ENCODE measurements around the gene TBXAS1.

The TBXAS1 gene

DNA sequence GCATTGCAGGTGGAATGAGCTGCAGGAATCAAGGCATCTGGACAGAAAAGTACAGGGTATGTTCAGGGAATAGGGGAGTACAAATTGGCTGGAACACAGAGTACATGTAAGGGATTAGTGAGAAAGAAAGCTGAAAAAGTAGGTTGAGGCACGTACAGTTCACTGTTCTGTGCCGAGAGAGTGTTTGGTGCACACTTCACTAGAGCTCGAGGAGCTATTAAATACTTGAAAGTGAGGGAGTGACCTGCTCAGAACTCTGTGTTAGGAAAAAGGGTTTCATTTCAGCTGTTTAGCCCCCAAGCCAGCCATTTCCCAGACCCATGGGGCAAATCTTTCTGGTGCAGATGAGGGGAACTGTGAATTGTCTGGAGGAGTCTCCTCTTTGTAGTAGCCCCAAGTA, 115.2 kb downstream of the TBXAS1 start:
- no peak overlapping the region for H4K91ac ChIP-seq (ENCODE audit: low read length)
- 93% methylated on average over 3 of the region's 3 CpGs for WGBS

DNA sequence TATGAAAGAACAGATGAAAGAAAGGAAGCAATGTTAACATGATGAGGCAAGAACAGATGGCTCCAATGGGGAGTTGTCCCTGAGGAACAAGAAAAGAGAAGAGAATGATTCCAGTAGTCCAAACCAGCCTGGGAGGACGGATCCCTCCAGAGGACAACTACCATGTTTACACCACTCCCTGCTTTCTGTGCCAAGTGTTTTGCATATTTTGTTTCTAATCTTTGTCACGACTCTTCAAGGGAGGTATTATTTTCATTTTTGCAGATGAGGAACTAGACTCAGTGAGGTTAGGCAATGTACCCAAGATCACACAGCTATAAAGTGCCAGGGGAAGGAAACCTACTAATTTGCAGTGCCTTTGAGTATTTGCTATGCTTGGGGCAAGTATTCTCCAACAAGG, 117.5 kb downstream of the TBXAS1 start:
- Histone ChIP-seq H4K91ac (ENCODE audit: low read length) (no peak overlapping the region), H2AK5ac (ENCODE audit: low read length, severe bottlenecking) (no peak overlapping the region)
- WGBS: 67% methylated on average over 2 of the region's 2 CpGs

More for the DNA sequence above, 115.2 kb downstream of the TBXAS1 start:
- no peak overlapping the region for H2BK120ac ChIP-seq (ENCODE audit: low read depth, low read length)
- H3K79me1 ChIP-seq (replicated peaks; ENCODE audit: low read length, poor library complexity, severe bottlenecking): no peaks in the 10 kb centered on the region
- no peak overlapping the region for H3K4me3 ChIP-seq (ENCODE audit: insufficient read depth in 1 of 2, low read depth in 1 of 2, low read length in 2 of 2)
- H3K4ac ChIP-seq (ENCODE audit: low read depth in 1 of 2, low read length in 2 of 2): no peak overlapping the region
- H3K4me1 ChIP-seq (ENCODE audit: control insufficient read depth, insufficient read depth, low read depth, low read length): no peaks in the 10 kb centered on the region
- no peak overlapping the region for H2BK12ac ChIP-seq (ENCODE audit: low read length in 2 of 2)
- no peaks in the 10 kb centered on the region for H3K36me3 ChIP-seq (ENCODE audit: control insufficient read depth in 1 of 2, insufficient read depth in 2 of 2, low read depth in 1 of 2, low read length in 2 of 2)
- H3K9ac ChIP-seq (ENCODE audit: low read length): no peak overlapping the region
- H3K14ac ChIP-seq (ENCODE audit: low read length in 2 of 2): no peak overlapping the region
- no peak overlapping the region for H2AK5ac ChIP-seq (ENCODE audit: low read length, severe bottlenecking)
- H2BK5ac ChIP-seq (ENCODE audit: low read depth, low read length, poor library complexity, severe bottlenecking): no peak overlapping the region
- H3K27ac ChIP-seq (ENCODE audit: low read length, poor library complexity, severe bottlenecking): no peak overlapping the region
- peaks cover 18% of the 10 kb centered on the region for H3K9me3 ChIP-seq (ENCODE audit: control insufficient read depth, low read length)
- no peak overlapping the region for H3K23ac ChIP-seq (ENCODE audit: low read length in 2 of 2)
- no peak overlapping the region for H2BK15ac ChIP-seq (ENCODE audit: low read depth, poor library complexity, severe bottlenecking)
- H3K18ac ChIP-seq (ENCODE audit: low read depth in 1 of 2, low read length in 2 of 2): no peak overlapping the region
- no peak overlapping the region for H3K4me2 ChIP-seq (ENCODE audit: low read length, poor library complexity, severe bottlenecking)
- no peak overlapping the region for H4K8ac ChIP-seq (ENCODE audit: low read length)
- no peak overlapping the region for H2AFZ ChIP-seq (ENCODE audit: low read depth, low read length)
- peaks cover 0 to 33% of the 10 kb centered on the region in 2 experiments for H3K27me3 ChIP-seq (ENCODE audit: control insufficient read depth in 1 of 2, insufficient read depth in 1 of 2, low read length in 2 of 2)
- DNase-seq: no peak

DNA sequence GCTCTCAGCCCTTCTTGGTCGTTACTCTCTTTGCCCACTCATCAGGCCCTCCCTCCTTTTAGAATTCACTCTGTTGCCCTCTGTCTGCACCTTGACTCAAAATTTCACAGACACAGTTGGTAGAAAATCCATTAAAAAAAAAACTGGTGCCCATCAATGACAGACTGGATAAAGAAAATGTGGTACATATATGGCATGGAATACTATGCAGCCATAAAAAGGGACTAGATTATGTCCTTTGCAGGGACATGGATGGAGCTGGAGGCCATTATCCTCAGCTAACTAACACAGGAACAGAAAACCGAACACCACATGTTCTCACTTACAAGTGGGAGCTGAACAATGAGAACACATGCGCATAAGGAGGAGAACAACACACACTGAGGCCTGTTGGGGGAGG, 118.0 kb downstream of the TBXAS1 start:
- Histone ChIP-seq H2AFZ (ENCODE audit: low read depth, low read length) (no peak overlapping the region), H3K18ac (ENCODE audit: low read depth in 1 of 2, low read length in 2 of 2) (no peak overlapping the region), H3K9me3 (ENCODE audit: control insufficient read depth, low read length) (peaks cover 18% of the 10 kb centered on the region), H2AK5ac (ENCODE audit: low read length, severe bottlenecking) (no peak overlapping the region), H3K4me1 (ENCODE audit: control insufficient read depth, insufficient read depth, low read depth, low read length) (peaks cover 1% of the 10 kb centered on the region), H3K9ac (ENCODE audit: low read length) (no peak overlapping the region), H3K36me3 (ENCODE audit: control insufficient read depth in 1 of 2, insufficient read depth in 2 of 2, low read depth in 1 of 2, low read length in 2 of 2) (no peaks in the 10 kb centered on the region), H3K4ac (ENCODE audit: low read depth in 1 of 2, low read length in 2 of 2) (no peak overlapping the region), H4K8ac (ENCODE audit: low read length) (no peak overlapping the region), H3K4me3 (ENCODE audit: insufficient read depth in 1 of 2, low read depth in 1 of 2, low read length in 2 of 2) (no peak overlapping the region), H3K23ac (ENCODE audit: low read length in 2 of 2) (no peak overlapping the region), H3K4me2 (ENCODE audit: low read length, poor library complexity, severe bottlenecking) (no peak overlapping the region), H2BK12ac (ENCODE audit: low read length in 2 of 2) (no peak overlapping the region), H3K14ac (ENCODE audit: low read length in 2 of 2) (no peak overlapping the region), H2BK120ac (ENCODE audit: low read depth, low read length) (no peak overlapping the region), H3K27me3 (ENCODE audit: control insufficient read depth in 1 of 2, insufficient read depth in 1 of 2, low read length in 2 of 2) (peaks cover 0 to 21% of the 10 kb centered on the region in 2 experiments), H4K91ac (ENCODE audit: low read length) (no peak overlapping the region), H2BK15ac (ENCODE audit: low read depth, poor library complexity, severe bottlenecking) (no peak overlapping the region), H3K79me1 (replicated peaks; ENCODE audit: low read length, poor library complexity, severe bottlenecking) (no peaks in the 10 kb centered on the region), H2BK5ac (ENCODE audit: low read depth, low read length, poor library complexity, severe bottlenecking) (no peak overlapping the region), H3K27ac (ENCODE audit: low read length, poor library complexity, severe bottlenecking) (no peak overlapping the region)
- no CpG with 5 or more reads among the region's 3 CpGs for WGBS
- no peak for DNase-seq

More for the DNA sequence above, 117.5 kb downstream of the TBXAS1 start:
- H4K8ac ChIP-seq (ENCODE audit: low read length): no peak overlapping the region
- peaks cover 18% of the 10 kb centered on the region for H3K9me3 ChIP-seq (ENCODE audit: control insufficient read depth, low read length)
- no peak overlapping the region for H3K14ac ChIP-seq (ENCODE audit: low read length in 2 of 2)
- H3K79me1 ChIP-seq (replicated peaks; ENCODE audit: low read length, poor library complexity, severe bottlenecking): no peaks in the 10 kb centered on the region
- H3K23ac ChIP-seq (ENCODE audit: low read length in 2 of 2): no peak overlapping the region
- no peak overlapping the region for H2BK120ac ChIP-seq (ENCODE audit: low read depth, low read length)
- H2AFZ ChIP-seq (ENCODE audit: low read depth, low read length): no peak overlapping the region
- H3K4me2 ChIP-seq (ENCODE audit: low read length, poor library complexity, severe bottlenecking): no peak overlapping the region
- H3K4me3 ChIP-seq (ENCODE audit: insufficient read depth in 1 of 2, low read depth in 1 of 2, low read length in 2 of 2): no peak overlapping the region
- H3K27ac ChIP-seq (ENCODE audit: low read length, poor library complexity, severe bottlenecking): no peak overlapping the region
- no peak overlapping the region for H3K4ac ChIP-seq (ENCODE audit: low read depth in 1 of 2, low read length in 2 of 2)
- no peak overlapping the region for H3K18ac ChIP-seq (ENCODE audit: low read depth in 1 of 2, low read length in 2 of 2)
- H3K9ac ChIP-seq (ENCODE audit: low read length): no peak overlapping the region
- no peak overlapping the region for H2BK12ac ChIP-seq (ENCODE audit: low read length in 2 of 2)
- DNase-seq: no peak
- H3K27me3 ChIP-seq (ENCODE audit: control insufficient read depth in 1 of 2, insufficient read depth in 1 of 2, low read length in 2 of 2): peaks cover 0 to 21% of the 10 kb centered on the region in 2 experiments
- peaks cover 1% of the 10 kb centered on the region for H3K4me1 ChIP-seq (ENCODE audit: control insufficient read depth, insufficient read depth, low read depth, low read length)
- H2BK5ac ChIP-seq (ENCODE audit: low read depth, low read length, poor library complexity, severe bottlenecking): no peak overlapping the region
- H2BK15ac ChIP-seq (ENCODE audit: low read depth, poor library complexity, severe bottlenecking): no peak overlapping the region
- no peaks in the 10 kb centered on the region for H3K36me3 ChIP-seq (ENCODE audit: control insufficient read depth in 1 of 2, insufficient read depth in 2 of 2, low read depth in 1 of 2, low read length in 2 of 2)

DNA sequence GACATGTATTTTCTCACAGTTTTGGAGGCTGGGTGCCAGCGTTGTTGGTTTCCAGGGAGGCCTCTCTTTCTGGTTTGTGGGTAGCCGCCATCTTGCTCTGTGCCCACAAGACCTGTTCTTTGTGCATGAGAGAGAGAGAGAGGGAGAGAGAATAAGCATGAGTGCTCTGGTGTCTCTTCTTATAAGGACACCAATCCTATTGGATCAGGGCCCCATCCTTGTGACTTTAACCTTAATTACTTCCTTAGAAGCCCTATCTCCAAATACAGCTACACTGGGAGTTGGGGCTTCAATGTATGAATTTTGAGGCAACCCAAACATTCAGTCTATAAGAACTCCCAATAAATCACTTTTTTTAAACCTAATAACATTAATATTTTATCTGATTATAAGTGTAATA, 119.1 kb downstream of the TBXAS1 start:
- no peak overlapping the region for H2AK5ac ChIP-seq (ENCODE audit: low read length, severe bottlenecking)
- H3K9me3 ChIP-seq (ENCODE audit: control insufficient read depth, low read length): peaks cover 18% of the 10 kb centered on the region
- H2BK15ac ChIP-seq (ENCODE audit: low read depth, poor library complexity, severe bottlenecking): no peak overlapping the region
- H3K36me3 ChIP-seq (ENCODE audit: control insufficient read depth in 1 of 2, insufficient read depth in 2 of 2, low read depth in 1 of 2, low read length in 2 of 2): no peaks in the 10 kb centered on the region
- H3K4me3 ChIP-seq (ENCODE audit: insufficient read depth in 1 of 2, low read depth in 1 of 2, low read length in 2 of 2): no peak overlapping the region
- H2BK12ac ChIP-seq (ENCODE audit: low read length in 2 of 2): no peak overlapping the region
- H3K18ac ChIP-seq (ENCODE audit: low read depth in 1 of 2, low read length in 2 of 2): no peak overlapping the region
- H3K27me3 ChIP-seq (ENCODE audit: control insufficient read depth in 1 of 2, insufficient read depth in 1 of 2, low read length in 2 of 2): peaks cover 0 to 21% of the 10 kb centered on the region in 2 experiments
- H3K23ac ChIP-seq (ENCODE audit: low read length in 2 of 2): no peak overlapping the region
- H2BK5ac ChIP-seq (ENCODE audit: low read depth, low read length, poor library complexity, severe bottlenecking): no peak overlapping the region
- no peak overlapping the region for H3K4ac ChIP-seq (ENCODE audit: low read depth in 1 of 2, low read length in 2 of 2)
- no peaks in the 10 kb centered on the region for H3K79me1 ChIP-seq (replicated peaks; ENCODE audit: low read length, poor library complexity, severe bottlenecking)
- WGBS: 82% methylated on average over 2 of the region's 2 CpGs
- H4K8ac ChIP-seq (ENCODE audit: low read length): no peak overlapping the region
- H3K27ac ChIP-seq (ENCODE audit: low read length, poor library complexity, severe bottlenecking): no peak overlapping the region
- H2AFZ ChIP-seq (ENCODE audit: low read depth, low read length): no peak overlapping the region
- DNase-seq: no peak
- H3K9ac ChIP-seq (ENCODE audit: low read length): no peak overlapping the region
- H3K14ac ChIP-seq (ENCODE audit: low read length in 2 of 2): no peak overlapping the region
- H2BK120ac ChIP-seq (ENCODE audit: low read depth, low read length): no peak overlapping the region
- no peak overlapping the region for H3K4me2 ChIP-seq (ENCODE audit: low read length, poor library complexity, severe bottlenecking)
- H3K4me1 ChIP-seq (ENCODE audit: control insufficient read depth, insufficient read depth, low read depth, low read length): peaks cover 1% of the 10 kb centered on the region
- no peak overlapping the region for H4K91ac ChIP-seq (ENCODE audit: low read length)

Data from mesenchymal stem cell (in vitro differentiated cells and primary cell).